ENCODE data around the gene TMEM14C.
A peak's percentile ranks its signal among the peaks of the same experiment; 100 is the strongest.

Gene TMEM14C

GRCh38 chr6:10742251-10742650 lies 19.4 kb downstream of the TMEM14C start:
- Histone ChIP-seq H3K9ac (ENCODE audit: low read depth, low read length, poor library complexity, severe bottlenecking) (no peak overlapping the region), H2AFZ (ENCODE audit: low read length) (no peak overlapping the region), H3K9me3 (ENCODE audit: insufficient read depth, low read depth, low read length) (no peaks in the 10 kb centered on the region), H3K36me3 (ENCODE audit: insufficient read depth, low read length) (no peaks in the 10 kb centered on the region), H3K4me3 (ENCODE audit: low read length, poor library complexity, severe bottlenecking) (no peak overlapping the region), H3K27me3 (ENCODE audit: insufficient read depth, low read length, poor library complexity, severe bottlenecking) (no peaks in the 10 kb centered on the region), H3K4me1 (ENCODE audit: insufficient read depth, low read length, poor library complexity, severe bottlenecking) (peaks cover 11% of the 10 kb centered on the region), H3K4me2 (ENCODE audit: low read depth, low read length, poor library complexity, severe bottlenecking) (no peak overlapping the region), H3F3A (ENCODE audit: low read depth) (no peaks in the 10 kb centered on the region), H3K79me2 (ENCODE audit: insufficient read depth, low read length) (peaks cover 10% of the 10 kb centered on the region; the same call in 1 of the 2 replicates), H4K20me1 (ENCODE audit: insufficient read depth, low read length, poor library complexity, severe bottlenecking) (no peaks in the 10 kb centered on the region), H3K9me2 (replicated peaks; ENCODE audit: low read depth, low read length) (no peaks in the 10 kb centered on the region)
- TF ChIP-seq EZH2phosphoT487 (IDR thresholded peaks at IDR 0.05; ENCODE audit: borderline replicate concordance) = no peak

- Histone ChIP-seq H3F3A (ENCODE audit: low read depth) (no peaks in the 10 kb centered on the region), H3K4me3 (ENCODE audit: low read length, poor library complexity, severe bottlenecking) (no peak overlapping the region), H3K9ac (ENCODE audit: low read depth, low read length, poor library complexity, severe bottlenecking) (no peak overlapping the region), H3K4me2 (ENCODE audit: low read depth, low read length, poor library complexity, severe bottlenecking) (no peak overlapping the region), H4K20me1 (ENCODE audit: insufficient read depth, low read length, poor library complexity, severe bottlenecking) (peaks cover 7% of the 10 kb centered on the region), H3K9me2 (replicated peaks; ENCODE audit: low read depth, low read length) (no peaks in the 10 kb centered on the region), H3K9me3 (ENCODE audit: insufficient read depth, low read depth, low read length) (no peaks in the 10 kb centered on the region), H3K36me3 (ENCODE audit: insufficient read depth, low read length) (no peaks in the 10 kb centered on the region), H3K79me2 (ENCODE audit: insufficient read depth, low read length) (peaks cover 19% of the 10 kb centered on the region), H3K4me1 (ENCODE audit: insufficient read depth, low read length, poor library complexity, severe bottlenecking) (peaks cover 13% of the 10 kb centered on the region), H3K27me3 (ENCODE audit: insufficient read depth, low read length, poor library complexity, severe bottlenecking) (no peaks in the 10 kb centered on the region), H2AFZ (ENCODE audit: low read length) (no peak overlapping the region)
- TF ChIP-seq EZH2phosphoT487 (IDR thresholded peaks at IDR 0.05; ENCODE audit: borderline replicate concordance) (no peak), CTCF (conservative IDR thresholded peaks at IDR 0.05; ENCODE audit: low read length) (no peak)
These were observed 20.6 kb downstream of the TMEM14C start for GRCh38 chr6:10743515-10743914.

GRCh38 chr6:10745116-10745515 lies 22.2 kb downstream of the TMEM14C start:
- no peak for TF ChIP-seq CTCF (conservative IDR thresholded peaks at IDR 0.05; ENCODE audit: low read length)
- no peak for TF ChIP-seq EZH2phosphoT487 (IDR thresholded peaks at IDR 0.05; ENCODE audit: borderline replicate concordance)
- no peaks in the 10 kb centered on the region for H3K9me2 ChIP-seq (replicated peaks; ENCODE audit: low read depth, low read length)
- no peaks in the 10 kb centered on the region for H3K27me3 ChIP-seq (ENCODE audit: insufficient read depth, low read length, poor library complexity, severe bottlenecking)
- peaks cover 23% of the 10 kb centered on the region for H4K20me1 ChIP-seq (ENCODE audit: insufficient read depth, low read length, poor library complexity, severe bottlenecking)
- H3K4me2 ChIP-seq (ENCODE audit: low read depth, low read length, poor library complexity, severe bottlenecking) = no peak overlapping the region
- no peak overlapping the region for H3K9ac ChIP-seq (ENCODE audit: low read depth, low read length, poor library complexity, severe bottlenecking)
- H3K9me3 ChIP-seq (ENCODE audit: insufficient read depth, low read depth, low read length) = no peaks in the 10 kb centered on the region
- H3K4me3 ChIP-seq (ENCODE audit: low read length, poor library complexity, severe bottlenecking) = no peak overlapping the region
- H3K36me3 ChIP-seq (ENCODE audit: insufficient read depth, low read length) = no peaks in the 10 kb centered on the region
- no peaks in the 10 kb centered on the region for H3F3A ChIP-seq (ENCODE audit: low read depth)
- H3K4me1 ChIP-seq (ENCODE audit: insufficient read depth, low read length, poor library complexity, severe bottlenecking) = peaks cover 29% of the 10 kb centered on the region
- H3K79me2 ChIP-seq (ENCODE audit: insufficient read depth, low read length) = peaks cover 35% of the 10 kb centered on the region
- no peak overlapping the region for H2AFZ ChIP-seq (ENCODE audit: low read length)

- Histone ChIP-seq H3K4me2 (ENCODE audit: low read depth, low read length, poor library complexity, severe bottlenecking) (peak overlapping the region; percentile 89), H3F3A (ENCODE audit: low read depth) (no peaks in the 10 kb centered on the region), H3K36me3 (ENCODE audit: insufficient read depth, low read length) (no peaks in the 10 kb centered on the region), H3K9me2 (replicated peaks; ENCODE audit: low read depth, low read length) (no peaks in the 10 kb centered on the region), H2AFZ (ENCODE audit: low read length) (peak overlapping the region; percentile 68), H3K4me3 (ENCODE audit: low read length, poor library complexity, severe bottlenecking) (peak overlapping the region; percentile 78), H3K27me3 (ENCODE audit: insufficient read depth, low read length, poor library complexity, severe bottlenecking) (no peaks in the 10 kb centered on the region), H3K4me1 (ENCODE audit: insufficient read depth, low read length, poor library complexity, severe bottlenecking) (peaks cover 47% of the 10 kb centered on the region), H4K20me1 (ENCODE audit: insufficient read depth, low read length, poor library complexity, severe bottlenecking) (peaks cover 23% of the 10 kb centered on the region), H3K9ac (ENCODE audit: low read depth, low read length, poor library complexity, severe bottlenecking) (peak overlapping the region; percentile 85), H3K9me3 (ENCODE audit: insufficient read depth, low read depth, low read length) (no peaks in the 10 kb centered on the region), H3K79me2 (ENCODE audit: insufficient read depth, low read length) (peaks cover 51% of the 10 kb centered on the region)
- TF ChIP-seq CTCF (conservative IDR thresholded peaks at IDR 0.05; ENCODE audit: low read length) (no peak), EZH2phosphoT487 (IDR thresholded peaks at IDR 0.05; ENCODE audit: borderline replicate concordance) (no peak)
These were observed 24.0 kb downstream of the TMEM14C start for GRCh38 chr6:10746915-10747250.

Measured in Loucy (cell line).